ENCODE results near the gene GABRB3. TPM values are rescaled to one million over a fixed set of nuclear protein-coding genes. Genes with fewer than 3 reads are reported as not detected.

The GABRB3 gene
- polyA plus RNA-seq, 2 of the 4 experiments (the other 2 are of a cell fraction), result 81.9 to 129 TPM

DNA sequence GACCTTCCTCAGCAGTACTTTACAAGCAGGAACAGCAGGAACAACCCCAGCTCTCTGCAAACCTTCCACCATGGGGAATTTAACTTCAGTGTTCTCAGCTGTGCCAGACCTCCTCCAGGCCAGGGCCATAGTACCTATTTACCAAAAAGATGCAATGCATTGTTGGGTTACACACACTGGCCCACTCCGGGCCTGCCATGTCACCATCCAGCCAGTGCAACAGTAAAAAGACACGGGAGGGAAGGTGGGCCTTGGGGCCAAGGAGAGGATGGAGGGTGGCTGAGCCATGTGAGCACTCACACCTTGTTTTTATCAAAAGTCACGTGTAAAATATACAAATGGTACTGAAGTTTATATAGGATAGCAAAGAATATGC lies 157.0 kb downstream of the GABRB3 start (continued):
- TF ChIP-seq, protein P1, sequence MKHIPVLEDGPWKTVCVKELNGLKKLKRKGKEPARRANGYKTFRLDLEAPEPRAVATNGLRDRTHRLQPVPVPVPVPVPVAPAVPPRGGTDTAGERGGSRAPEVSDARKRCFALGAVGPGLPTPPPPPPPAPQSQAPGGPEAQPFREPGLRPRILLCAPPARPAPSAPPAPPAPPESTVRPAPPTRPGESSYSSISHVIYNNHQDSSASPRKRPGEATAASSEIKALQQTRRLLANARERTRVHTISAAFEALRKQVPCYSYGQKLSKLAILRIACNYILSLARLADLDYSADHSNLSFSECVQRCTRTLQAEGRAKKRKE (CRISPR knock-in tag; IDR thresholded peaks at IDR 0.05; ENCODE audit: low read depth), result peak; percentile 91
- TF ChIP-seq HEYL (CRISPR knock-in tag; IDR thresholded peaks at IDR 0.05) (no peak), ESRRA (IDR thresholded peaks at IDR 0.05; ENCODE audit: borderline replicate concordance, low read length) (no peak), FOXS1 (CRISPR knock-in tag; IDR thresholded peaks at IDR 0.05) (peak; percentile 56; the same call in 1 of the 2 replicates), HOXB5 (CRISPR knock-in tag; IDR thresholded peaks at IDR 0.05) (peak; percentile 82; the same call in 1 of the 2 replicates), HDAC2 (IDR thresholded peaks at IDR 0.05) (no peak), FOSB (CRISPR knock-in tag; IDR thresholded peaks at IDR 0.05) (peak; percentile 70), MYC (IDR thresholded peaks at IDR 0.05; ENCODE audit: borderline replicate concordance, low read length) (0 out of 2 replicates have a peak, but pooled peaks have one; percentile 39), POLR2A (IDR thresholded peaks at IDR 0.05; ENCODE audit: low read length) (peak; percentile 7; the same call in 1 of the 2 replicates)

- DNase-seq (ENCODE audit: low read depth in 1 of 2, low spot score in 1 of 2), result peak; percentile 83 to 98
- 11% methylated on average over 7 of the region's 7 CpGs for WGBS (ENCODE audit: missing lambda C conversion rate)
- 0 out of 3 replicates have a peak overlapping the region, but pooled peaks have one; percentile 7 for H3K4me3 ChIP-seq
- ATAC-seq, result peak; percentile 94 to 97
- peaks cover 41% of the 10 kb centered on the region for H3K4me1 ChIP-seq
- POLR2A ChIA-PET, result interaction anchor here (0.9 to 5.0 kb wide), 2 partner anchors 10 to 13 kb away, joined by 4 to 58 read pairs; no protein-coding TSS in a partner anchor
- H3K9me3 ChIP-seq, result peaks cover 15% of the 10 kb centered on the region
- peak; percentile 97 for FAIRE-seq
- H3K4me2 ChIP-seq, result peak overlapping the region; percentile 75
- CTCF ChIA-PET, result interaction anchor here (1.1 to 3.0 kb wide), 3 partner anchors 10 to 249 kb away, joined by 4 to 27 read pairs (median 13); no protein-coding TSS in a partner anchor
- peak overlapping the region; percentile 87 to 92 for H3K27ac ChIP-seq
- TF ChIP-seq KDM5A (IDR thresholded peaks at IDR 0.05), result no peak
- no peak for TF ChIP-seq RNF2 (IDR thresholded peaks at IDR 0.05; ENCODE audit: borderline replicate concordance, low read depth)
- TF ChIP-seq ZSCAN20 (CRISPR knock-in tag; IDR thresholded peaks at IDR 0.05), result peak; percentile 10; the same call in 1 of the 2 replicates
- no peak for TF ChIP-seq BHLHE40 (IDR thresholded peaks at IDR 0.05; ENCODE audit: low read depth, low read length)
- no peak for TF ChIP-seq TP53 (CRISPR knock-in tag; IDR thresholded peaks at IDR 0.05)
- peak; percentile 64 for TF ChIP-seq FOSL2 (IDR thresholded peaks at IDR 0.05)
- peak; percentile 93 for TF ChIP-seq FOSL2 (CRISPR knock-in tag; IDR thresholded peaks at IDR 0.05)
- peak; percentile 55; the same call in 1 of the 2 replicates for TF ChIP-seq EHF (CRISPR knock-in tag; IDR thresholded peaks at IDR 0.05)
- TF ChIP-seq RAD21 (conservative IDR thresholded peaks at IDR 0.05 in 1 of 2, IDR thresholded peaks at IDR 0.05 in 1 of 2), result peak; percentile 28 to 59; a peak in 4 of 5 replicates
- peak; percentile 76 to 87; a peak in 4 of 5 replicates for TF ChIP-seq JUN (IDR thresholded peaks at IDR 0.05)
- TF ChIP-seq, protein P2, sequence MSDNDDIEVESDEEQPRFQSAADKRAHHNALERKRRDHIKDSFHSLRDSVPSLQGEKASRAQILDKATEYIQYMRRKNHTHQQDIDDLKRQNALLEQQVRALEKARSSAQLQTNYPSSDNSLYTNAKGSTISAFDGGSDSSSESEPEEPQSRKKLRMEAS (IDR thresholded peaks at IDR 0.05), result peak; percentile 72
- TF ChIP-seq MAFK (IDR thresholded peaks at IDR 0.05; ENCODE audit: partially characterized antibody), result peak; percentile 100
- TF ChIP-seq, protein P3, sequence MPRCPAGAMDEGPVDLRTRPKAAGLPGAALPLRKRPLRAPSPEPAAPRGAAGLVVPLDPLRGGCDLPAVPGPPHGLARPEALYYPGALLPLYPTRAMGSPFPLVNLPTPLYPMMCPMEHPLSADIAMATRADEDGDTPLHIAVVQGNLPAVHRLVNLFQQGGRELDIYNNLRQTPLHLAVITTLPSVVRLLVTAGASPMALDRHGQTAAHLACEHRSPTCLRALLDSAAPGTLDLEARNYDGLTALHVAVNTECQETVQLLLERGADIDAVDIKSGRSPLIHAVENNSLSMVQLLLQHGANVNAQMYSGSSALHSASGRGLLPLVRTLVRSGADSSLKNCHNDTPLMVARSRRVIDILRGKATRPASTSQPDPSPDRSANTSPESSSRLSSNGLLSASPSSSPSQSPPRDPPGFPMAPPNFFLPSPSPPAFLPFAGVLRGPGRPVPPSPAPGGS (IDR thresholded peaks at IDR 0.05), result peak; percentile 80
- TF ChIP-seq NFE2L2 (conservative IDR thresholded peaks at IDR 0.05; ENCODE audit: low read length), result peak; percentile 89
- 0 out of 2 replicates have a peak, but pooled peaks have one; percentile 38 for TF ChIP-seq ZNF302 (CRISPR knock-in tag; IDR thresholded peaks at IDR 0.05)
- no peak for TF ChIP-seq CTCF (IDR thresholded peaks at IDR 0.05)
- peak; percentile 93 to 96 for TF ChIP-seq EP300 (IDR thresholded peaks at IDR 0.05)
- peak; percentile 78 for TF ChIP-seq PBX3 (IDR thresholded peaks at IDR 0.05)
- peak; percentile 73; the same call in 1 of the 2 replicates for TF ChIP-seq HOXB5 (CRISPR knock-in tag; IDR thresholded peaks at IDR 0.05)
- no peak for TF ChIP-seq KDM1A (IDR thresholded peaks at IDR 0.05; ENCODE audit: low read depth)
- TF ChIP-seq GATA3 (IDR thresholded peaks at IDR 0.05; ENCODE audit: borderline replicate concordance), result peak; percentile 97
- no peak for TF ChIP-seq REST (IDR thresholded peaks at IDR 0.05)
- peak; percentile 10 to 79; a peak in 2 of 4 replicates for TF ChIP-seq CEBPB (IDR thresholded peaks at IDR 0.05)
Observed at GRCh38 chr15:26615188-26615926, 157.5 kb downstream of the GABRB3 start.
